Iris pigment epithelial cell (primary cell): ENCODE results near the gene THOC5.

Experiments used
- DNase-seq: peaks from one replicate; pipeline ENCODE4 v3.0.0-alpha.2; 2011; ENCODE audit warnings: low read depth

The THOC5 gene

DNA sequence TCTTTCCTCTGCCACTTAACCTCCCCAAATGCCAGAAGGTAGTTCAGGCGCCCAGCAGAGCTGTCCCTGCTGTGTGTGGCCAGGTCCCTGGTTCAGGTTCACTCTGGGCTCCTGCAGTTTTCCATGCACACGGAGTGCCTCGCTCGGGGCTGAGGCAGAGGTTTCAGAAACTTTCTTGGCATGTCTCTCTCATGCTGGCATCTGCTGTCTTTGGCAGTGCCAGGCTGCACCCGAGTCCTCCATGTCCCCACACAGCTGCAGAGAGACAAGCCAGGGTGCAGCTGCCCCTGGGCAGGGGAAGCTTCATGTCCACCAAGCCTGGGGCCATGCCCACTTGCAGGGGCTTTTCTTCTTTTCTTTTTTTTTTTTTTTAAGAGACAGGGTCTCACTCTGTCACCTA, 80.6 kb downstream of the THOC5 start:
- DNase-seq = no peak

DNA sequence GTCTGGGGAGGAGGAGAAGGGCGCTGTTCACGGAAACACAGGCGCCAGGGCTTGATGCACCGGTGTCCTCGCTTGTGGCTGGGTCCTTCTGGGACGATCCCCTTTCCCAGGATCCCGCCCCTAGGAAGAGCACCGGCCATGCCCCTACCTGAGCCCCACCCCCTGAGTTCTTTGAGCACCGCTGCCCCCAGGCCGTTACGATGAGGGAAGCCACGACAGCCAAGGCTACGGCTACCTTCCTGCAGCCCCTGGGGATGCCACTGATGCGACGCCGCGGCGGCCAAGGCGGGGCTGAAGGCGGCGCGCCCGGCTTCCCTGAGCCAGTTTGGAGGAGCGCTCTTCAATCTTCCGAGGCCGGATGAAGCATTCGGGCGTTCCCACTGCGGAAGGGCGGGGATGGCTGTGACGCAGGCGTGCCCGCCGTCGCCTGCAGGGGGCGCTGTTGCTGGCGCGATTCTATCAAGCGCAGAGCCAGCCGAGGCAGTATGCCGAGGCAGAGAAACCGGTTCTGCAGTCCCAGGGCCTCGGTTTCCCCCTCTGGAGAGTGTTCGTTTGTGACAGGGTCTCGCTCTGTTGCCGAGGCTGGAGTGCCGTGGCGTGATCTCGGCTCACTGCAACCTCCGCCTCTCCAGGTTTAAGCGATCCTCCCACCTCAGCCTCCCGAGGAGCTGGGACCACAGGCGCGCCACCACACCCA, 83.2 kb downstream of the THOC5 start:
- peak; percentile 57 for DNase-seq

DNA sequence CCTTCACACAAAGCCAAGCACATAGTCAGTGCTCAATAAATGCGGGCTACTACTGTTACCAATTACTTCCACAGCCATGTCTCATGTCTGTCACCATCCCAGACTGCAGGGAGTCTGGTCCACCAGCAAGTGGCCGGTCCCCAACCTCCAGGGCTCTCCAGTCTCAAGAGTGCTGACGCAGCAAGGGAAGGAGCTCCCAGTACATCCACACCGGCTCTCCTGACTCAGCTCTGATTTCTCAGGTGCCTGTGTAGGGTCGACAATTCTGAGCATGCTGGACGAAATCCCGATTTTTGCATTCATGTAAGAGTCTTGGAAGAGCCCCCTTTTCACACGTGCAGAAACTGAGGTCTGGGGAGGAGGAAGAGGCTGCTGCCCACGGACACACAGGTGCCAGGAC, 83.8 kb downstream of the THOC5 start:
- DNase-seq = no peak

DNA sequence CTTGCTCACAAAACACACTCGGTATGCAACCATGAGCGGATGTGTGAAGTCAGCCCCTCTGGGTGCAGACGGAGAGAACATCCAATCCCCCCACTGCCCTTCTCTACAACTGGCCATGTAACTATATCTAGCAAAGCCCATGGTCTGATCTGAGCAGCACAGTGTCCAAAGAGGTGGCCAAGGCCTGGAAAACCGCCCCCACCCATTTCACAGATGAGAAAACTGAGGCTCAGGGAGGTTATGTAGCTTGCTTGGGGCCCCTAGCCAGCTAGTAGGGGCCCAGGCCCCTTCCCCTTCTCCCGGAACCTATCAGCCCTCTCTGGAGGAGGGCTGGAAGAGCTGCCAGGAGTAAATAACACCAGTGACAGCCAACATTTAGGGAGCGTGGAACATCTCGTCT, 89.0 kb downstream of the THOC5 start:
- no peak for DNase-seq

DNA sequence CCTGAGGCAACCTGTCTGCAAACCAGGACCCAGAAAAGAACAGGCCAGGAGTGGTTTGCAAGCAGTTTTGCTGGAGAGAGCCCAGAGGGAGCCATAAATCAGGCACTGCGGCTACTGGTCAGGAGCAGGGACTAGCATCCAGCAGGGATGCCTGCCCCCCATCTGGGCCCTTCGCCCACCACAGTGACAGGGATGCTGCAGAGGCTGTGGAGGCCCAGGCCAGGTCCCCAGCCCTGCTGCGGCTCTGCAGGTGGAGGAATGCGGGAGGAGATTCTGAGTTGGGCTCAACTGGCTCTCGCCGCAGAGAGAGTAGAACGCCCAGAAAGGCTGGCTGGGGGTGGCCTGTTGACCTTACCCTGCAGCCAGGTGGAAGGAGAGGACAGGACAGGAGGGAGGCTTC, 89.9 kb downstream of the THOC5 start:
- DNase-seq = no peak

DNA sequence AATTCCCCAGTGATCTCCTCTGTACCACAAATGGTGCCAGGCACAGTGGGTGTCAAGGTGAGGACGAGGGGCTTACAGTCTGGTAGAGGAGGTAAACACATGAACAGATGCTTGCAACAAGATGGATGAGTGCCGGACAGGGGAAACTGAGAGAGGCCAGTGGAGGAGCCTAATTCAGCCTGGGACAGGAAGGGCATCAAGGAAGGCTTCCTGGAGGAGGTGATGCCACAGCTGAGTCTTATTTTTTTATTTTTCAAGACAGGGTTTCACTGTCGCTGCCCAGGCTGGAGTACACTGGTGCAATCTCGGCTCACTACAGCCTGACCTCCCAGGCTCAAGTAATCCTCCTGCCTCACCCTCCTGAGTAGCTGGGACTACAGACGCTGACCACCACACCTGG, 92.3 kb downstream of the THOC5 start:
- DNase-seq = no peak

DNA sequence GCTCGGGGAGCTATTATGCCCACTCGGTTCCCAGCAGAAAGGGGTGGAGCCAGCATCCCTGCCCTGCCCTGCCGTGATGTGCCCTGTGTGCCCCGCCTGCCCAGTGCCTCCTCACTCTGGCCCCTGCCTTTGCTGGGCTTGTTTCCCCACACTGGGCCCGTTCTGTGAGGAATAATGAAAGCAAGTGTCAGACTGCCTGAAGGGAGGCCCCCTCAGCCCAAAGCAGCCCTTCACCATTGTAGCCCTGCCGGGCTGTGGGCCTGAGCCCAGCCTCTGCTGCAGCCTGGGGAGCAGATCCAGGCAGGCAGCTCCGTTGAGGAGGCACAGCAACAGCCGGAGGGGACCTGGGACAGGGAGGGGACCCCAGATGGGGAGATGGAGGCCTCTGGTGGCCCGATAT, 93.8 kb downstream of the THOC5 start:
- no peak for DNase-seq

DNA sequence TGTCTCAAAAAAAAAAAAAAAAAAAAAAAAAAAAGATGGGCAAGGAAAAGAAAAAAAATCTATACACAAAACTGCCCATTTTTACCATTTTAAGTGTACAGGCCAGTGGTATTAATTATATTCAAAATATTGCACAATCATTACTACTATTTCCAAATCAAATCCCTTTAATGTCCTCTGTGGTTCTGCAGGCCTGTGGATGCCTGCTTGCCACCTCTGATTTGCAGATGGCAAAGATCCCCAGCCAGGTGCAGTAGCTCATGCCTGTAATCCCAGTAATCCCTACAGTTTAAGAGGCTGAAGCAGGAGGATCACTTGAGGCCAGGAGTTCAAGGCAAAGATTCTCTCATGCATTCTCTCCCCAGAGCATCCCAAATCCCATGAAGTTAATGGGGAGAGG, 95.0 kb downstream of the THOC5 start:
- no peak for DNase-seq

DNA sequence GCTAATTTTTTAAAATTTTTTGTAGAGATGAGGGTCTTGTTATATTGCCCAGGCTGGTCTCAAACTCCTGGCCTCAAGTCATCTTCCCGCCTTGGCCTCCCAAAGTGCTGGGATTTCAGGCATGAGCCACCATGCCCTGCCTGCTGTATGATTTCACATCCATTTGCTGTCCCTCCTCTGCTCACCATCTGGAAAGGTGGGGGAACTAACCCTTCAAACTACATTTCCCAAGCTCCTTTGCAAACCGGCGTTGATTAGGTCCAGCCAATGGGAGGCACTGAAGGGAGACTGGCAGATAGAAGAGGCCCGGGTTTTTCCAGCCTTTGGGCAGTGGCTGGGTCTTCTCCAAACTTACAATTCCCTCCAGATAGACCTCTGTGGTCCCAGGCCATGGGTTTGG, 95.8 kb downstream of the THOC5 start:
- DNase-seq = peak; percentile 66

DNA sequence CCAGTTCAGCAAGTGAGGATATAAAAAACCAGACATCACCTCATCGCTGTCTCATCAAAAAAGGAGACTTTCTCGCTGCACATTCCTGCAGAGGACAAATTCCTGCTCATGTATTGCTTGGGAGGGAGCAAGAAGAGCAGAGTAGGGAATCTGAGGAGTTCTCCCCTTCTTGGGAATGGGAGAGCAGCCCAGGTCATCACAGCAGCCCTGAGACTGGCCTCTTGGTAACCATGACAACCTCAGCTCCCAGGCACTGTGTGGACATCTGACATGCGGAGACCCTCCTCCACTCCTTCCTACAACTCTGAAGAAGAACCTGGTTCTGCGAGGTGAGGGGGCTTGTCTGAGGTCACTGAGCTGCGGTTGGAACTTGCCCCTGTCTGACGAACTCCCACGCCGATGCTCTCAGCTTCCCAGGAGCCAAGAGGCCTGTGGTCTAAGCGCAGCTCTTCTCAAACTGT, 97.3 kb downstream of the THOC5 start:
- peak; percentile 70 for DNase-seq
